AG09309 (cell line): ENCODE measurements around the gene QPRT.
"Not testable (repeated sequence)": the region's sequence is repeated elsewhere in the genome, so short reads cannot be mapped to it uniquely, and the experiment has no call there.

Experiments
- DNase-seq: peaks from one replicate; pipeline ENCODE4 v3.0.0-alpha.2; 2010; ENCODE audit warnings: low read depth
- H3K4me3 ChIP-seq: 2 replicates; pipeline ENCODE4 v1.5.1; 2011; ENCODE audit warnings: mild to moderate bottlenecking, low read depth, low read length, moderate library complexity; ENCODE audit not compliant: control insufficient read depth
- CTCF ChIP-seq: IDR thresholded peaks from 2 replicates; pipeline ENCODE4 v1.5.1; 2011; ENCODE audit warnings: mild to moderate bottlenecking, low read depth, low read length, inconsistent platforms; ENCODE audit not compliant: insufficient read depth, control insufficient read depth; ENCODE audit errors: missing control alignments

Gene QPRT

GRCh38 chr16:29684679-29685078, 5.7 kb downstream of the QPRT start:
- TF ChIP-seq CTCF = no peak
- H3K4me3 ChIP-seq = no peak overlapping the region
- DNase-seq = no peak

- DNase-seq = no peak
- no peak overlapping the region for H3K4me3 ChIP-seq
- TF ChIP-seq CTCF = no peak
Observed at GRCh38 chr16:29686740-29687332, 7.9 kb downstream of the QPRT start.

GRCh38 chr16:29687755-29688154, 8.8 kb downstream of the QPRT start:
- no peak for DNase-seq
- no peak overlapping the region for H3K4me3 ChIP-seq
- no peak for TF ChIP-seq CTCF

DNA sequence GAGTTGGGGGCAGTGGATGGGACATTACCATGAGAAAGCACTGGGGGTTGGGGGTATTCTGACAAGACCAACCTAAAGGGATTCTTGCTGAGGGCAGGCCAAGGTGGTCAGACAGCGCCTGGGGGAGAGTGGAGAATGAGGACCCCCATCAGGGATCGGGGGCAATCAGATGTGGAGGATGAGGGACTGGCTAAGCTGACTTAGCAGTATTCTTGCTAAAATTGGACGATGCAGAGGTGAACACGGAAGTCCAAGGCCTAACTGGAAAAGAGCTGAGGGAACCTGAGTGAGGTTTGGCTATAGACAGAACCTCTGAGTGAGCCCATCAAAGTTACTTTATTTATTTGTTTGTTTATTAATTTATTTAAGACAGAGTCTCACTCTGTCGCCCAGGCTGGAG, 9.2 kb downstream of the QPRT start:
- no peak for TF ChIP-seq CTCF
- H3K4me3 ChIP-seq = no peak overlapping the region
- DNase-seq = no peak

DNA sequence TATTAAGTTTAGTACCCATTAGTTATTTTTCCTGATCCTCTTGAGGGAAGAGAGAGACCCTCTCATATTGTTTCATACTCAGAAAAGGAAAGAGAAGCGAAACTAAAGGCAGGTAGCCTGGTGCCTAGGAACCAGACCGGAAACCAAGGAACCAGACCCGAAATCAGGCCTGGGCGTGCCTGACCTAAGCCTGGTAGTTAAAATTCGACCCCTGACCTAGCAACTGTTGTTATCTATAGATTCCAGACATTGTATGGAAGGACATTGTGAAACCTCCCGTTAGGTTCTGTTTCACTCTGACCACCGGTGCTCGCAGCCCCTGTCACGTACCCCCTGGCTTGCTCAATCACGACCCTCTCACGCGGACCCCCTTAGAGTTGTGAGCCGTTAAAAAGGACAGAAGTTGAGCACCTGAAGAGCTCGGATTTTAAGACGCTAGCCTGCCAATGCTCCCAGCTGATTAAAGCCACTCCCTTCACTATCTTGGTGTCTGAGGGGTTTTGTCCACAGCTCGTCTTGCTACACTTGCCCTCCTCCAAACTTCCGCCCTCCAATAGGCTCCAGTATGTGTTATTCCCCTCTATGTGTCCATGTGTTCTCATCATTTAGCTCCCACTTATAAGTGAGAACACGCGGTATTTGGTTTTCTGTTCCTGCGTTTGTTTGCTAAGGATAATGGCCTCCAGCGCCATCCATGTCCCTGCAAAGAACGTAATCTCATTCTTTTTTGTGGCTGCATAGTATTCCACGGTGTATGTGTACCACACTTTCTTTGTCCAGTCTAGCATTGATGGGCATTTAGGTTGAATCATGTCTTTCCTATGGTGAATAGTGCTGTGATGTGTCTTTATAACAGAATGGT, 10.7 kb downstream of the QPRT start:
- not testable (repeated sequence) for DNase-seq, H3K4me3 ChIP-seq

DNA sequence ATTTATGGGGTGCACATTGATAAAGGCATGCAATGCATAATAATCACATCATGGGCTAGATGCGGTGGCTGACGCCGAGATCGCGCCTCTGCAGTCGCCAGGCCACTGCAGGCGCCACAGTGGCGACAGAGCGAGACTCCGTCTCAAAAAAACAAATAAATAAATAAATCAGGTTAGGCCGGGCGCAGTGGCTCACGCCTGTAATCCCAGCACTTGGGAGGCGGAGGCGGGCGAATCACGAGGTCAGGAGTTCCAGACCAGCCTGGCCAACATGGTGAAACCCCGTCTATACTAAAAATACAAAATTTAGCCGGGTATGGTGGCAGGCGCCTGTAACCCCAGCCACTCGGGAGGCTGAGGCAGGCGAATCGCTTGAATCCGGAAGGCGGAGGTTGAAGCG, 13.6 kb downstream of the QPRT start:
- H3K4me3 ChIP-seq, DNase-seq: not testable (repeated sequence)

DNA sequence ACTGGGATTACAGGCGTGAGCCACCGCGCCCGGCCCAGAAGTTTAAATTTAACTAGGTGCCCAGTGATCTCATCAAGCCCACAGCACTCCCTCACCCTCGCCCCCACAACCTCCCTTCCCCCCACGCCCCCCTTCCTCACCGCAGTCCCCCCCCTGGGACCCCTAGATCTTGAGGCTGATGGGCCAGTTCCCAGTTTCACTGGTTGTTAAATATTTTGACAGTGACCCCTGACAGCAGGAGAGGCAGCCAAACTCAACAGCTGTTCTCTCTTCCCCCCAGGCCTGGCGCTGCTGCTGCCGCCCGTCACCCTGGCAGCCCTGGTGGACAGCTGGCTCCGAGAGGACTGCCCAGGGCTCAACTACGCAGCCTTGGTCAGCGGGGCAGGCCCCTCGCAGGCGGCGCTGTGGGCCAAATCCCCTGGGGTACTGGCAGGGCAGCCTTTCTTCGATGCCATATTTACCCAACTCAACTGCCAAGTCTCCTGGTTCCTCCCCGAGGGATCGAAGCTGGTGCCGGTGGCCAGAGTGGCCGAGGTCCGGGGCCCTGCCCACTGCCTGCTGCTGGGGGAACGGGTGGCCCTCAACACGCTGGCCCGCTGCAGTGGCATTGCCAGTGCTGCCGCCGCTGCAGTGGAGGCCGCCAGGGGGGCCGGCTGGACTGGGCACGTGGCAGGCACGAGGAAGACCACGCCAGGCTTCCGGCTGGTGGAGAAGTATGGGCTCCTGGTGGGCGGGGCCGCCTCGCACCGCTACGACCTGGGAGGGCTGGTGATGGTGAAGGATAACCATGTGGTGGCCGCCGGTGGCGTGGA, 15.6 kb downstream of the QPRT start:
- TF ChIP-seq CTCF = no peak
- no peak overlapping the region for H3K4me3 ChIP-seq
- no peak for DNase-seq

- not testable (repeated sequence) for H3K4me3 ChIP-seq, DNase-seq
Observed at GRCh38 chr16:29695675-29696074, 16.7 kb downstream of the QPRT start.
